ENCODE data around the gene LRP2.

The LRP2 gene

GRCh38 chr2:169110419-169110818, 251.9 kb downstream of the LRP2 start:
- Histone ChIP-seq H3K4me2 (ENCODE audit: low read length) (no peak overlapping the region), H3K4me1 (ENCODE audit: control insufficient read depth, insufficient read depth, low read length) (no peaks in the 10 kb centered on the region), H3K9me3 (replicated peaks; ENCODE audit: low read length) (no peaks in the 10 kb centered on the region), H3K4me3 (ENCODE audit: low read length) (no peak overlapping the region), H3K27me3 (ENCODE audit: control insufficient read depth, insufficient read depth, low read length) (peaks cover 3% of the 10 kb centered on the region), H3K36me3 (ENCODE audit: insufficient read depth, low read length) (no peaks in the 10 kb centered on the region), H3K9ac (ENCODE audit: low read depth, low read length) (no peak overlapping the region)

GRCh38 chr2:169109502-169110409, 252.6 kb downstream of the LRP2 start:
- H3K36me3 ChIP-seq (ENCODE audit: insufficient read depth, low read length) = no peaks in the 10 kb centered on the region
- no peaks in the 10 kb centered on the region for H3K4me1 ChIP-seq (ENCODE audit: control insufficient read depth, insufficient read depth, low read length)
- H3K4me2 ChIP-seq (ENCODE audit: low read length) = peak overlapping the region; percentile 58
- H3K4me3 ChIP-seq (ENCODE audit: low read length) = peak overlapping the region; percentile 28
- H3K9ac ChIP-seq (ENCODE audit: low read depth, low read length) = no peak overlapping the region
- peaks cover 3% of the 10 kb centered on the region for H3K27me3 ChIP-seq (ENCODE audit: control insufficient read depth, insufficient read depth, low read length)
- no peaks in the 10 kb centered on the region for H3K9me3 ChIP-seq (replicated peaks; ENCODE audit: low read length)

- Histone ChIP-seq H3K9ac (ENCODE audit: low read depth, low read length) (no peak overlapping the region), H3K9me3 (replicated peaks; ENCODE audit: low read length) (no peaks in the 10 kb centered on the region), H3K4me3 (ENCODE audit: low read length) (no peak overlapping the region), H3K4me1 (ENCODE audit: control insufficient read depth, insufficient read depth, low read length) (no peaks in the 10 kb centered on the region), H3K4me2 (ENCODE audit: low read length) (no peak overlapping the region), H3K27me3 (ENCODE audit: control insufficient read depth, insufficient read depth, low read length) (peaks cover 3% of the 10 kb centered on the region), H3K36me3 (ENCODE audit: insufficient read depth, low read length) (no peaks in the 10 kb centered on the region)
These were observed 254.0 kb downstream of the LRP2 start for GRCh38 chr2:169108099-169108884.

GRCh38 chr2:169107645-169108044, 254.7 kb downstream of the LRP2 start:
- Histone ChIP-seq H3K36me3 (ENCODE audit: insufficient read depth, low read length) (no peaks in the 10 kb centered on the region), H3K4me2 (ENCODE audit: low read length) (no peak overlapping the region), H3K9me3 (replicated peaks; ENCODE audit: low read length) (no peaks in the 10 kb centered on the region), H3K4me1 (ENCODE audit: control insufficient read depth, insufficient read depth, low read length) (no peaks in the 10 kb centered on the region), H3K9ac (ENCODE audit: low read depth, low read length) (no peak overlapping the region), H3K4me3 (ENCODE audit: low read length) (no peak overlapping the region), H3K27me3 (ENCODE audit: control insufficient read depth, insufficient read depth, low read length) (peaks cover 6% of the 10 kb centered on the region)

GRCh38 chr2:169106563-169107545, 255.5 kb downstream of the LRP2 start:
- Histone ChIP-seq H3K36me3 (ENCODE audit: insufficient read depth, low read length) (no peaks in the 10 kb centered on the region), H3K9me3 (replicated peaks; ENCODE audit: low read length) (no peaks in the 10 kb centered on the region), H3K4me1 (ENCODE audit: control insufficient read depth, insufficient read depth, low read length) (no peaks in the 10 kb centered on the region), H3K4me3 (ENCODE audit: low read length) (no peak overlapping the region), H3K27me3 (ENCODE audit: control insufficient read depth, insufficient read depth, low read length) (peaks cover 8% of the 10 kb centered on the region), H3K4me2 (ENCODE audit: low read length) (no peak overlapping the region), H3K9ac (ENCODE audit: low read depth, low read length) (no peak overlapping the region)

DNA sequence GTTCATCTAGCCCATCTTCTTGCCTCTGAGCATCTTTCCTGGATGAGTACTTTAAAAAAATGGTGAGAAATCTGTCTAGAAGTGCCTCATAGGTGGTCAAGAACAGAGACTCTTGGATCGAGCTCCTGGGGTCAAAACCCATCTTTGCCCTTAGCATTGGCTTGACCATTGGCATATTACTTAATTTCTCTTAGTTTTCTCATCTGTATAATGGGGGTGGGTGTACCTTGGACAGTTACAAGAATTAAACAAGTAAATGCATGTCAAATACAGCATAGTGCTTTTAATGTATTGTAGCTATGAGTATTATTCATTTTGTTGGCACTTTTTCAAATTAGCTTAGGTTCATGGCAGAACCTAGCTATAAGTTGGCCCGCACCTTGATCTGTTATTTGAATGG, 256.2 kb downstream of the LRP2 start:
- Histone ChIP-seq H3K27me3 (ENCODE audit: control insufficient read depth, insufficient read depth, low read length) (peaks cover 8% of the 10 kb centered on the region), H3K4me3 (ENCODE audit: low read length) (no peak overlapping the region), H3K4me1 (ENCODE audit: control insufficient read depth, insufficient read depth, low read length) (no peaks in the 10 kb centered on the region)

GRCh38 chr2:169105476-169105875, 256.9 kb downstream of the LRP2 start:
- no peaks in the 10 kb centered on the region for H3K9me3 ChIP-seq (replicated peaks; ENCODE audit: low read length)
- H3K4me2 ChIP-seq (ENCODE audit: low read length) = no peak overlapping the region
- no peak overlapping the region for H3K9ac ChIP-seq (ENCODE audit: low read depth, low read length)
- peaks cover 8% of the 10 kb centered on the region for H3K27me3 ChIP-seq (ENCODE audit: control insufficient read depth, insufficient read depth, low read length)
- no peak overlapping the region for H3K4me3 ChIP-seq (ENCODE audit: low read length)
- H3K36me3 ChIP-seq (ENCODE audit: insufficient read depth, low read length) = no peaks in the 10 kb centered on the region
- H3K4me1 ChIP-seq (ENCODE audit: control insufficient read depth, insufficient read depth, low read length) = no peaks in the 10 kb centered on the region

More for the DNA sequence above, 256.2 kb downstream of the LRP2 start:
- Histone ChIP-seq H3K9me3 (replicated peaks; ENCODE audit: low read length) (no peaks in the 10 kb centered on the region), H3K9ac (ENCODE audit: low read depth, low read length) (no peak overlapping the region), H3K36me3 (ENCODE audit: insufficient read depth, low read length) (no peaks in the 10 kb centered on the region), H3K4me2 (ENCODE audit: low read length) (no peak overlapping the region)

DNA sequence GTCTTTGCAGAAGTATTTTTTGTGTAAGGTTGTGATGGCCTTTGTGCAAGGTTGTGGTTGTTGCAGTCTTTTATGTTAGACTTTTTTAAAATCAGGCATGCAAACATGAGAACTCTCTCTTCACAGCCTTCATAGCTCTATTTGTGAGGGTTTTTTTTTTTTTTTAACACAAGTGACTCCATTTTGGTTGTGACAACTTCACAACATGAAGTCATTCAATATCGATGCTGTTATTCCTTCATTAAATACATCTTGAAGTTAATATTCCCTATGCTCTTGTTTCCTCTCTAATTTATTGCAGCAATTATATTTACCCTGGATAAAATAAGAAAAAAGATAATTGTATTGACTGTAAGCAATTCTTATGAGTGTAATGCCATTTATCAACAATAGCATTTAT, 257.5 kb downstream of the LRP2 start:
- H3K36me3 ChIP-seq (ENCODE audit: insufficient read depth, low read length) = no peaks in the 10 kb centered on the region
- H3K4me3 ChIP-seq (ENCODE audit: low read length) = no peak overlapping the region
- H3K4me1 ChIP-seq (ENCODE audit: control insufficient read depth, insufficient read depth, low read length) = no peaks in the 10 kb centered on the region
- no peaks in the 10 kb centered on the region for H3K9me3 ChIP-seq (replicated peaks; ENCODE audit: low read length)
- no peak overlapping the region for H3K4me2 ChIP-seq (ENCODE audit: low read length)
- no peak overlapping the region for H3K9ac ChIP-seq (ENCODE audit: low read depth, low read length)
- H3K27me3 ChIP-seq (ENCODE audit: control insufficient read depth, insufficient read depth, low read length) = peaks cover 6% of the 10 kb centered on the region

- H3K36me3 ChIP-seq (ENCODE audit: insufficient read depth, low read length) = no peaks in the 10 kb centered on the region
- H3K4me3 ChIP-seq (ENCODE audit: low read length) = no peak overlapping the region
- H3K9ac ChIP-seq (ENCODE audit: low read depth, low read length) = no peak overlapping the region
- peak overlapping the region; percentile 52 for H3K4me2 ChIP-seq (ENCODE audit: low read length)
- no peaks in the 10 kb centered on the region for H3K27me3 ChIP-seq (ENCODE audit: control insufficient read depth, insufficient read depth, low read length)
- no peaks in the 10 kb centered on the region for H3K9me3 ChIP-seq (replicated peaks; ENCODE audit: low read length)
- H3K4me1 ChIP-seq (ENCODE audit: control insufficient read depth, insufficient read depth, low read length) = peaks cover 45% of the 10 kb centered on the region
These were observed 266.7 kb downstream of the LRP2 start for GRCh38 chr2:169095621-169096105.

DNA sequence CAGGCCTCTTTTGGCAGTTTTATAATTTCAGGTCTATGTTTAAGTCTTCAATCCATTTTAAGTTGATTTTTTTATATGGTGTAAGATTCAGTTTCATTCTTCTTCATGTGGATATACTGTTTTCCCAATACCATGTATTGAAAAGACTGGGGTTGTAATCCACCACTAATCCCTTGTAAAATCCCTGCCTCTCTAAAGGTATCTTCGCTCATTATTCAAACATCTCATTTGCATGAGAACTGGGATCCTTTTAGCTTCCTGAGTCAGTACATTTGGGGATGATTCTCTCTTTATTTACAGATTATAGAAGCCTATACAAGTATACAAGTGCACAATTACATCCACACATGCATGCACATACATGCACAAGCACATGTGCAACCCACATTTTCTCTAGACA, 267.7 kb downstream of the LRP2 start:
- Histone ChIP-seq H3K4me3 (ENCODE audit: low read length) (no peak overlapping the region), H3K27me3 (ENCODE audit: control insufficient read depth, insufficient read depth, low read length) (no peaks in the 10 kb centered on the region), H3K9ac (ENCODE audit: low read depth, low read length) (no peak overlapping the region), H3K9me3 (replicated peaks; ENCODE audit: low read length) (no peaks in the 10 kb centered on the region), H3K36me3 (ENCODE audit: insufficient read depth, low read length) (no peaks in the 10 kb centered on the region), H3K4me1 (ENCODE audit: control insufficient read depth, insufficient read depth, low read length) (peaks cover 45% of the 10 kb centered on the region), H3K4me2 (ENCODE audit: low read length) (no peak overlapping the region)

- Histone ChIP-seq H3K4me2 (ENCODE audit: low read length) (no peak overlapping the region), H3K27me3 (ENCODE audit: control insufficient read depth, insufficient read depth, low read length) (no peaks in the 10 kb centered on the region), H3K4me1 (ENCODE audit: control insufficient read depth, insufficient read depth, low read length) (peaks cover 45% of the 10 kb centered on the region), H3K9me3 (replicated peaks; ENCODE audit: low read length) (no peaks in the 10 kb centered on the region), H3K36me3 (ENCODE audit: insufficient read depth, low read length) (no peaks in the 10 kb centered on the region), H3K9ac (ENCODE audit: low read depth, low read length) (no peak overlapping the region), H3K4me3 (ENCODE audit: low read length) (no peak overlapping the region)
These were observed 268.8 kb downstream of the LRP2 start for GRCh38 chr2:169093535-169093934.

Data from skeletal muscle satellite cell (primary cell).